GM06990 (cell line): ENCODE results near the gene ZP1.

ENCODE experiments used
- DNase-seq: peaks from one replicate; pipeline ENCODE4 v3.0.0-alpha.2; 2011; ENCODE audit not compliant: insufficient read length; ENCODE audit errors: extremely low read depth
- H3K27me3 ChIP-seq: replicated peaks from 2 replicates; pipeline ENCODE4 v1.6.0; 2011; ENCODE audit warnings: low read length; ENCODE audit not compliant: control insufficient read depth, insufficient read depth
- H3K36me3 ChIP-seq: 2 replicates; pipeline ENCODE4 v1.5.1; 2011; ENCODE audit warnings: low read length; ENCODE audit not compliant: control insufficient read depth, insufficient read depth
- H3K4me3 ChIP-seq: replicated peaks from 2 replicates; pipeline ENCODE4 v1.5.1; 2011; ENCODE audit warnings: low read depth, mild to moderate bottlenecking, control low read depth, low read length
- TF ChIP-seq, protein P1 (sequence below): IDR thresholded peaks from 2 replicates; pipeline ENCODE4 v1.5.1; 2011; ENCODE audit warnings: low read length, control low read depth, mild to moderate bottlenecking, inconsistent platforms; ENCODE audit not compliant: insufficient read depth, poor library complexity, severe bottlenecking

ZP1 gene

GRCh38 chr11:60848714-60849151 lies 18.6 kb upstream of the ZP1 start:
- TF ChIP-seq, protein P1, sequence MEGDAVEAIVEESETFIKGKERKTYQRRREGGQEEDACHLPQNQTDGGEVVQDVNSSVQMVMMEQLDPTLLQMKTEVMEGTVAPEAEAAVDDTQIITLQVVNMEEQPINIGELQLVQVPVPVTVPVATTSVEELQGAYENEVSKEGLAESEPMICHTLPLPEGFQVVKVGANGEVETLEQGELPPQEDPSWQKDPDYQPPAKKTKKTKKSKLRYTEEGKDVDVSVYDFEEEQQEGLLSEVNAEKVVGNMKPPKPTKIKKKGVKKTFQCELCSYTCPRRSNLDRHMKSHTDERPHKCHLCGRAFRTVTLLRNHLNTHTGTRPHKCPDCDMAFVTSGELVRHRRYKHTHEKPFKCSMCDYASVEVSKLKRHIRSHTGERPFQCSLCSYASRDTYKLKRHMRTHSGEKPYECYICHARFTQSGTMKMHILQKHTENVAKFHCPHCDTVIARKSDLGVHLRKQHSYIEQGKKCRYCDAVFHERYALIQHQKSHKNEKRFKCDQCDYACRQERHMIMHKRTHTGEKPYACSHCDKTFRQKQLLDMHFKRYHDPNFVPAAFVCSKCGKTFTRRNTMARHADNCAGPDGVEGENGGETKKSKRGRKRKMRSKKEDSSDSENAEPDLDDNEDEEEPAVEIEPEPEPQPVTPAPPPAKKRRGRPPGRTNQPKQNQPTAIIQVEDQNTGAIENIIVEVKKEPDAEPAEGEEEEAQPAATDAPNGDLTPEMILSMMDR: no peak
- Histone ChIP-seq H3K4me3 (no peak overlapping the region), H3K36me3 (peaks cover 27% of the 10 kb centered on the region), H3K27me3 (no peaks in the 10 kb centered on the region)
- DNase-seq: no peak

- Histone ChIP-seq H3K4me3 (no peak overlapping the region), H3K36me3 (peaks cover 27% of the 10 kb centered on the region), H3K27me3 (no peaks in the 10 kb centered on the region)
- DNase-seq: no peak
- TF ChIP-seq, protein P1: no peak
Measured at GRCh38 chr11:60849641-60850520, 17.5 kb upstream of the ZP1 start.

- TF ChIP-seq, protein P1: no peak
- Histone ChIP-seq H3K27me3 (no peaks in the 10 kb centered on the region), H3K36me3 (peaks cover 25% of the 10 kb centered on the region), H3K4me3 (no peak overlapping the region)
- no peak for DNase-seq
Measured at GRCh38 chr11:60851327-60852104, 15.8 kb upstream of the ZP1 start.

DNA sequence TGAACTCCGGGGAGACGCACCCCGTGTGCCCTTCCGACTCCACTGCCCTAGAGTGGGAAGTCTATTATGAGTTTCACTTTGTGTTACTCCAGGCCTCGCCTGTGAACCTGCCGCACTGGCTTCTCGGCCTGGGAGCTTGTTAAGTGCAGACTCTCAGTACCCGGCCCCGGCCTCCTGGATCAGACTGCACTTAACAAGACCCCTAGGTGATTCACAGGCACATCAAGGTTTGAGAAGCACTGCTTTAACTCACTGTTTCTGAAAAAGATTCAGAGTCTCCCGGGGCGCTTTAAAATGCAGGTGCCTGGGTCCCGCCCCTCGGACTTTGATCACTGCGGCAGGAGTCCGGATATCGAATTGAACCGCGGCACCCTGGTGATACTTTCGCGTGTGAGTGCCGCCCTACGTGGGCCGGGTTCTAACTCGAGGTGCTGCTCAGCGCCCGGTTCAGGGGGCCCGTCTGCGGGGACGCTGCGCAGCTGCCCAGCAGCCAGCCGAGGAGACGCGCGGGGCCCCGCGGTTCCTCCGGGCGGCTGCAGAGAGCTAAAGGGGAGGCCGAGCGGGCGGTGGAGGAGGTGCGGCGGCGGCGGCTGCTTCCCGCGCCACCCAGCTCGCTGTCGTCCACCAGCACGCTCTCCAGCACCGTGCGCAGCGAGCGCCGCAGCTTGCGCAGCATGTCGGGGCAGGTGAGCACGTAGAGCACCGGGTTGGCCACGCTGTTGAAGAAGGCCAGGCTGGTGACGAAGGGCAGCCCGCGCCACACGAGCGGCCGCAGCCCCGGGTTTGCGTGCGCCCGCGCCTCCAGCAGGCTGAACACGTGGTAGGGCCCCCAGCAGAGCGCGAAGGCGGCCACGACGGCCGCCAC lies 15.0 kb upstream of the ZP1 start:
- TF ChIP-seq, protein P1: no peak
- Histone ChIP-seq H3K4me3 (no peak overlapping the region), H3K36me3 (peaks cover 25% of the 10 kb centered on the region), H3K27me3 (no peaks in the 10 kb centered on the region)
- DNase-seq: no peak
